Natural killer cell (primary cell): ENCODE measurements around the gene HSD17B3. TPM values are rescaled to one million over a fixed set of nuclear protein-coding genes. Genes with fewer than 3 reads are reported as not detected.

Experiments
- ATAC-seq, 3 donors: fragments of 150-1000 bp in 2 of 3; fragments of 200-7000 bp in 1 of 3; cut with Tn5 transposase; 1 replicate in 1 of 3; 2 replicates in 2 of 3; pipeline ENCODE4 v1.10.0; 2021; ENCODE audit warnings: mild to moderate bottlenecking in 2 of 3, moderate library complexity in 2 of 3
- DNase-seq, 2 donors: peaks; one replicate each; pipeline versions ENCODE4 v3.0.0 to v3.0.0-alpha.2; 2013 to 2021; ENCODE audit warnings: mixed read lengths in 1 of 2
- H3K27ac ChIP-seq: one replicate; pipeline ENCODE4 v1.5.1; 2013; ENCODE audit warnings: mild to moderate bottlenecking, low read length
- H3K27me3 ChIP-seq: one replicate; pipeline ENCODE4 v1.6.1; 2013; ENCODE audit warnings: low read length; ENCODE audit not compliant: control insufficient read depth, insufficient read depth
- H3K36me3 ChIP-seq: one replicate; pipeline ENCODE4 v1.6.1; 2013; ENCODE audit warnings: low read length; ENCODE audit not compliant: control insufficient read depth, insufficient read depth
- H3K4me1 ChIP-seq: one replicate; pipeline ENCODE4 v1.6.1; 2013; ENCODE audit warnings: low read length; ENCODE audit not compliant: control insufficient read depth, insufficient read depth
- H3K4me3 ChIP-seq: one replicate; pipeline ENCODE4 v1.5.1; 2013; ENCODE audit warnings: low read length
- H3K9me3 ChIP-seq: one replicate; pipeline ENCODE4 v1.6.1; 2013; ENCODE audit warnings: low read length; ENCODE audit not compliant: control insufficient read depth, insufficient read depth
- H3K27ac Mint-ChIP-seq, 2 donors: one replicate each; pipeline ENCODE4 v1.8.0; 2022; ENCODE audit warnings: mild to moderate bottlenecking in 2 of 2, mixed read lengths in 2 of 2, moderate library complexity in 1 of 2
- H3K27me3 Mint-ChIP-seq, 2 donors: one replicate each; pipeline ENCODE4 v1.8.0; 2022; ENCODE audit warnings: low read depth in 2 of 2, mixed read lengths in 2 of 2
- H3K36me3 Mint-ChIP-seq: one replicate; pipeline ENCODE4 v1.8.0; 2022; ENCODE audit warnings: mixed read lengths
- H3K4me1 Mint-ChIP-seq, 2 donors: one replicate each; pipeline ENCODE4 v1.8.0; 2022; ENCODE audit warnings: mixed read lengths in 2 of 2
- H3K4me3 Mint-ChIP-seq: one replicate; pipeline ENCODE4 v1.8.0; 2022; ENCODE audit warnings: mild to moderate bottlenecking, moderate library complexity, mixed read lengths
- H3K9me3 Mint-ChIP-seq, 2 donors: one replicate each; pipeline ENCODE4 v1.8.0; 2022; ENCODE audit warnings: mixed read lengths in 2 of 2
- WGBS: methylation state at CpG from one replicate; pipeline ENCODE4 v1.1.7; 2013; ENCODE audit warnings: missing lambda C conversion rate; ENCODE audit not compliant: insufficient coverage; 5-methylcytosine and 5-hydroxymethylcytosine counted together
- intact Hi-C: fragments of 100-400 bp; cut with micrococcal nuclease; formaldehyde crosslinking; loops from one replicate; pipeline ENCODE4 v1.14.2; 2022
- total RNA-seq, 4 donors: library from RNA; stranded (reverse); fragments of 120-200 nt in 1 of 4; gene quantifications; one replicate each; pipeline versions ENCODE4 v1.2.3 to v1.2.4, GENCODE V29; 2013 to 2022
- TF ChIP-seq, protein P1 (sequence below): fragments of 200-600 bp; IDR thresholded peaks from one replicate; pipeline ENCODE4 v1.8.0; 2022; ENCODE audit warnings: antibody characterized with exemption

Gene HSD17B3
- total RNA-seq, 3 donors from 2014 or later (not counting 1 experiment from before 2014, with no cell fraction given) = 0.68 to 0.96 (median 0.80) TPM

DNA sequence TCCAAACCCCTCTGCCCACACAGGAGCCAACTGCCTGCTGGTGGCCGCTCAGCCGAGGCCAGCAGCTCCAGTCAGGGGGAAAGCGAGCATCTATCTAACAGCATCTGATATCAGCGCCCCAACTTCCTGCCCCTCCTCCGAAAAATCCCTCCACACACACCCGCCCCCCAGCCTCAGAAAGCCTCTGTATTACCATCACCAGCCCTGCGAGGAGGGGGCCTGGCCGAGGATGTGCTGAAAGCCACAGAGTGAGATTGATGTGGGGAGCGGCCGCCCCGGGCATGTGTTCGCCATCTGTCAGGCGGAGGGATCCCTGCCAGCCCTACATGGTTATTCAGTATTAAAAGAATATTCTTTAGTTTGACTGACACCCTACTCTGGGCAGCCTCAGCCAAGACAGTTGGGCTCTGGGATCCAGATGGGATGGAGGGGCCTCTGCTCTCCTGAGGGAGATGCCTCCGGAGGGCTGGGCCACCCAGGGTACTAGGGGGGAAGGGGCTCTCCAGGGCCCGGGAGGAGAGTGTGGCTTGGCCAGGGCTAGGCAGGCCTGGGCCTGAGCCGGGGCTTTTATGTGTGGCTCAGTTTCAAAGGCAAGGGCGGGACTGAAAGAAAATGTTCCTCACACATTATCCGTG is 98.0 kb downstream of the HSD17B3 start:
- TF ChIP-seq, protein P1, sequence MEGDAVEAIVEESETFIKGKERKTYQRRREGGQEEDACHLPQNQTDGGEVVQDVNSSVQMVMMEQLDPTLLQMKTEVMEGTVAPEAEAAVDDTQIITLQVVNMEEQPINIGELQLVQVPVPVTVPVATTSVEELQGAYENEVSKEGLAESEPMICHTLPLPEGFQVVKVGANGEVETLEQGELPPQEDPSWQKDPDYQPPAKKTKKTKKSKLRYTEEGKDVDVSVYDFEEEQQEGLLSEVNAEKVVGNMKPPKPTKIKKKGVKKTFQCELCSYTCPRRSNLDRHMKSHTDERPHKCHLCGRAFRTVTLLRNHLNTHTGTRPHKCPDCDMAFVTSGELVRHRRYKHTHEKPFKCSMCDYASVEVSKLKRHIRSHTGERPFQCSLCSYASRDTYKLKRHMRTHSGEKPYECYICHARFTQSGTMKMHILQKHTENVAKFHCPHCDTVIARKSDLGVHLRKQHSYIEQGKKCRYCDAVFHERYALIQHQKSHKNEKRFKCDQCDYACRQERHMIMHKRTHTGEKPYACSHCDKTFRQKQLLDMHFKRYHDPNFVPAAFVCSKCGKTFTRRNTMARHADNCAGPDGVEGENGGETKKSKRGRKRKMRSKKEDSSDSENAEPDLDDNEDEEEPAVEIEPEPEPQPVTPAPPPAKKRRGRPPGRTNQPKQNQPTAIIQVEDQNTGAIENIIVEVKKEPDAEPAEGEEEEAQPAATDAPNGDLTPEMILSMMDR = no peak
- 61% methylated on average over 16 of the region's 18 CpGs for WGBS
- no peak overlapping the region for H3K27ac ChIP-seq
- Mint-ChIP-seq H3K27me3 (peaks cover 0 to 7% of the 10 kb centered on the region in 2 donors), H3K9me3 (no peaks in the 10 kb centered on the region), H3K36me3 (no peaks in the 10 kb centered on the region), H3K4me3 (peak overlapping the region; percentile 0), H3K27ac (no peak overlapping the region), H3K4me1 (peaks cover 18 to 19% of the 10 kb centered on the region in 2 donors)
- no peaks in the 10 kb centered on the region for H3K9me3 ChIP-seq
- H3K36me3 ChIP-seq = no peaks in the 10 kb centered on the region
- H3K27me3 ChIP-seq = no peaks in the 10 kb centered on the region
- intact Hi-C loops = loop anchor here (10.0 kb wide), 1 partner anchor 1419 kb away; no protein-coding TSS in a partner anchor
- DNase-seq (peak; percentile 27 to 49), ATAC-seq (peak; percentile 66 to 87 (median 80))
- H3K4me3 ChIP-seq = no peak overlapping the region
- peaks cover 14% of the 10 kb centered on the region for H3K4me1 ChIP-seq

GRCh38 chr9:96202971-96203780 is 98.8 kb downstream of the HSD17B3 start:
- Histone ChIP-seq H3K9me3 (no peaks in the 10 kb centered on the region), H3K27me3 (no peaks in the 10 kb centered on the region), H3K4me3 (no peak overlapping the region), H3K36me3 (no peaks in the 10 kb centered on the region), H3K4me1 (peaks cover 14% of the 10 kb centered on the region), H3K27ac (no peak overlapping the region)
- Mint-ChIP-seq H3K9me3 (no peaks in the 10 kb centered on the region), H3K27me3 (peaks cover 2 to 9% of the 10 kb centered on the region in 2 donors), H3K36me3 (no peaks in the 10 kb centered on the region), H3K4me1 (peaks cover 18 to 19% of the 10 kb centered on the region in 2 donors), H3K27ac (no peak overlapping the region), H3K4me3 (peak overlapping the region; percentile 0)
- 93% methylated on average over 13 of the region's 13 CpGs for WGBS
- DNase-seq = no peak
- intact Hi-C loops = loop anchor here (10.0 kb wide), 1 partner anchor 1418 kb away; no protein-coding TSS in a partner anchor
- TF ChIP-seq, protein P1 = no peak
- ATAC-seq = no peak

DNA sequence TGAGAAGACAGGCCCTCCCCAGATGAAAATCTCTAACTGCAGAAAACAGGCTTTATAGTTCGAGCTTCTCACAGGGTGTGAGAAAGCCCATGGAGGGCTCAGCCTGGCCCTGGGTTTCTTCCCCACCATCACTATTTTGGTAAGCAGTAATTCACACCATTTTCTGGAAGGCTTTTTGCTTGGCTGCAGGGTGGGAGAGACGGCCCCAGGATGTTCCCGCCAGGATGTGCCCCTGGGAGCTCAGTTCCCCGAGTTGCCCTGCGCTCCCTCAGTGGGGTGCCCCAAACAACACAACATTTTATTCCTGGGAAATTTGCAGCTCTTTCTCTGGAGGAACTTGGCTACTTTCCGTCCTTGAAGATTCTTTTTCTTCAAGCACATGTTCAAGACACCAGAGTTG is 100.8 kb downstream of the HSD17B3 start:
- no peaks in the 10 kb centered on the region for H3K36me3 Mint-ChIP-seq
- TF ChIP-seq, protein P1 = no peak
- H3K27me3 ChIP-seq = no peaks in the 10 kb centered on the region
- H3K4me3 Mint-ChIP-seq = no peak overlapping the region
- peaks cover 18 to 19% of the 10 kb centered on the region in 2 donors for H3K4me1 Mint-ChIP-seq
- H3K9me3 Mint-ChIP-seq = no peaks in the 10 kb centered on the region
- intact Hi-C loops = loop anchor here (10.0 kb wide), 1 partner anchor 1416 kb away; no protein-coding TSS in a partner anchor
- H3K27ac Mint-ChIP-seq = no peak overlapping the region
- DNase-seq = no peak
- peaks cover 14% of the 10 kb centered on the region for H3K4me1 ChIP-seq
- H3K36me3 ChIP-seq = no peaks in the 10 kb centered on the region
- ATAC-seq = no peak
- no peaks in the 10 kb centered on the region for H3K9me3 ChIP-seq
- H3K4me3 ChIP-seq = no peak overlapping the region
- 89% methylated on average over 6 of the region's 6 CpGs for WGBS
- H3K27ac ChIP-seq = no peak overlapping the region
- H3K27me3 Mint-ChIP-seq = peaks cover 15 to 16% of the 10 kb centered on the region in 2 donors
